Activated CD8-positive, alpha-beta memory T cell treated with anti-CD3 and anti-CD28 coated beads, Interleukin-2, amount 50 U/mL, for 1 hour (primary cell): ENCODE measurements around the gene ASF1B.
"Not testable (repeated sequence)": the region's sequence is repeated elsewhere in the genome, so short reads cannot be mapped to it uniquely, and the experiment has no call there.

ENCODE experiments used
- DNase-seq: peaks from one replicate; pipeline ENCODE4 v3.0.0-alpha.2; 2020; ENCODE audit errors: extremely low read depth

Gene ASF1B

DNA sequence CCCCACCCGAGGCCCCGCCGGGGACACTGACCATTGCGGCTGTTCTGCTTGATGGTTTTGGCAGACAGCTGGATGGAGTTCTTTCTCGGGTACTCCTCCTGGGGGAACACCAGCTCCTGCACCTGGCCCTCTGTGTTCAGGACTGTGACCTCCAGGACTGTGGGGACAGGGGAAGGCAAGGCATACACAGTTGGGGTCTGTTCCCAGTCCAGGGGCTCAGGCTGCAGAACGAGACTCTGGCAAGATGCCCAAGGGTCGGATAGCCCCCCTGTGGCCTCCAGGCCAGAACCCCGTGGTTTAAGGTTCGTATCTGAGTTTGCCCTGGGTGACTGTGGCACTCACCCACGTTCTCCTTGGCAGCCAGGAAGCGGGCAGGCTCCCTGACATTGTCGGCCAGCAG, 22.7 kb upstream of the ASF1B start:
- no peak for DNase-seq

DNA sequence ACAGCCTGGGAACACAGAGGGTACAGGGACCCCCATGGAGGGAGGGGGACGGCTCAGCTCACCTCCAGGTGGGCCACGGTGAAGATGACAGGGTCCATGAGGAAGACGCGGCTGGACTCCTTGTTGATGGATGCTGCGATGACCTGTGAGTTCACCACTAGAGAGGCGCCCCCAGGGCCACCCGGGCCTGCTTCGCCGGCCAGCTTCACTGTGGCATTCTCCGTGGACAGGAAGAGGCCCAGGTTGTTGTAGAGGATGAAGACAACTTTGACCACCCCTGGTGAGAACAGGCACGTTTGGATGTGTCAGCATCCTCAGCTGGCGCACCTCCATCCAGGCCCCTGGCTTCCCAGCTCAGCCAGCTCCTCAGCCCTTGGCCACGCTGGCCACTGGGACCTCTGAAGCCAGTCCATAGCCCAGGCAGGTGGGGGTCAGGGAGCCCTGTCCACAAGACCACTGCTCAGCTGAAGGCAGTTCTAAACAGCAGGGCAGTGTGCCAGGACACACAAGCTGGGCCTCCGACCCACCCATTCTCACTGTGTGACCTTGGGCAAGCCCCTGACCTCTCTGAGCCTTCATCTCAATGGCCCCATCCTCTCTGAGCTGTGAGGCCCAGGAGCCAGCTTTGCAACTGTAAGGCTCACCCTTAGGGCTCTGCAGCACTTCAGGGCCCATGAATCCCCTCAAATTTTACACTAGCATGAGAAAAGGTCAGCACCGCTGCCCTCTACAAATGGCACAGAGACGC, 22.1 kb upstream of the ASF1B start:
- no peak for DNase-seq

DNA sequence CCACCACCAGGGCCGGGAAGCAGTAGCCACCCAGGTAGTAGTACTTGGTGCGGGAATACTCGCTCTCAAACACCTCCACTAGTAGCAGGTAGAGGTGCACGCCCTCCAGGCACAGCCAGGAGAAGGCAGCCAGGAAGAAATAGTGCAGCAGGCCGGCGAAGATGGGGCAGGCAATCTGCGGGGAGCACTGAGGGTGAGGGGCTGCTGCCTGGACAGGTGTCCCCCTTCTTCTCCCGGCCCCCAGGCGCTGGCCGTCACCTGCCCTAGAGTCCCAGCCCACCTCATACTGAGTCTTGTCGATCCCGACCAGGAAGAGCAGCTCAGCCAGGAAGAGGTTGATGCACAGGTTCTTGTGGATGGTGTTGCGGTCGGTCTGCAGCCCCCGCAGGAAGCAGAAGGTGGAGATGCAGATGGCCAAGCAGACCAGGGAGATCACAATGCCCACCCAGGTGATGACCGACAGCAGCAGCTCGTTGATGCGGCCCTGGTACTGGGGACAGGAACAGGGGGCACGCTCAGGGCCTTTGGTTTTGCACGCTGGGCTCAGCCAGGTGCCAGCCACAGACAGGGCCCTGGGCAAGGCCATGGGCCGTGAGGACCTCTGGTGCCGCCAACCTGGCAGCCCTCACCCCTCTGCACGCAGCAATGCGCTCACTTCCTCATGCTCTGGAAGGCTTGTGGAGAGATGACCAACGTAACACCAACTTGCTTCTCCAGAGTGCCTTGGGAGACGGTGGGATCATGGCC, 20.8 kb upstream of the ASF1B start:
- no peak for DNase-seq

DNA sequence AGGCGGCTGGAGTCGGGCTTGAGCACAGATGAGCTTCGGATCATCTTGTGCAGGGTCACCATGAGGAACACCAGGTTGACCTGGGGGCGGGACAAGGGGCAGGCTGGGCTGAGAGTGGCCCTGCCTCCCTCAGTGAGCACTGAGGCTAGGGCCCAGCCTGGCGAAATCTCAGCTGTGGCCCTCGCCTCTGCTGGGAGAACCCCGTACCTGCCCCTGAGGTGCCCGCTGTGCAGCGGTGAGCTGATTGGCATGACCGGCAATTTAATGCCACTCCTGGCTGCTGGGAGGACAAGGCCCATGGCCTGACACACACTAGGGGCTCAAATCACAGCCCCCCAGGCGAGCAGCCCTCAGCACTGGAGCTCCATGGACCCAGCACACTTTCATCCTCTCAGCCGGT, 19.7 kb upstream of the ASF1B start:
- DNase-seq = no peak

DNA sequence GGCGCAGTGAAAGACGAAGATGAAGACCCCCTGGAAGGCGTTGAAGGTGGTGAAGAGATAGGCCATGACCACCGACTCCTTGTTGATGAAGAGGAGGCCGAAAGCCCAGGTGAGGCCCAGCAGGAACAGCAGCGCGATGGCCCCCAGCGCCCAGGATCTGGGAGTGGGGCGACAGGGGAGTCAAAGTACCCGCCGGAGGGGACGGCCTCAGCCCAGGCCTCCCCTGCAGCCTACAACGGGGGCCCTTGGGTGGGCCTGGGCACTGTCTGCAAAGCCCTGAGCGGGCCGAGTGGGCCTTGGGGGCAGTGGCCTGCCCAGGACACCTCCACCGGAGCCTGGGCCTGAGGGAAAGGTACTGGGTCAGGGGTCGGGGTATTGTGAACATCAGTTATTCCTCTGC, 19.0 kb upstream of the ASF1B start:
- DNase-seq = no peak

DNA sequence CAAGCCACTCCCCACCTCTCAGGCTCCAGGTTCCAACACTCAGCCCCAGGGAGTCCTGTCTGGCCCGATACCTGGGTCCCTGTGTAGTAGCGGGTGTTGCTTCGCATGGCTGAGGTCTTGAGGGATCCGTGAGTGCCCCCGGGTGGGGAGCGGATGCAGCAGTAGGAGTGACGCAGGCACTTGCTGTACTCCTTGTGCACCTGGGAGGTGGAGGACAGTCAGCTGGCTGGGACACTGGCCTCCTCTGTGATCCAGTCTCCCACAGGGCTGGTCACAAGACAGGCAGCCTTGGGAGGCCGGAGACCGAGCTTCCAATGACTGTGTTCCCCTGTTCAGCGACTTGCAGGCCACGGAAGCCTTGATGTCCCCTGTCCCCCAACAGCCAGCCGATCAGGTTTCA, 16.3 kb upstream of the ASF1B start:
- DNase-seq = no peak

DNA sequence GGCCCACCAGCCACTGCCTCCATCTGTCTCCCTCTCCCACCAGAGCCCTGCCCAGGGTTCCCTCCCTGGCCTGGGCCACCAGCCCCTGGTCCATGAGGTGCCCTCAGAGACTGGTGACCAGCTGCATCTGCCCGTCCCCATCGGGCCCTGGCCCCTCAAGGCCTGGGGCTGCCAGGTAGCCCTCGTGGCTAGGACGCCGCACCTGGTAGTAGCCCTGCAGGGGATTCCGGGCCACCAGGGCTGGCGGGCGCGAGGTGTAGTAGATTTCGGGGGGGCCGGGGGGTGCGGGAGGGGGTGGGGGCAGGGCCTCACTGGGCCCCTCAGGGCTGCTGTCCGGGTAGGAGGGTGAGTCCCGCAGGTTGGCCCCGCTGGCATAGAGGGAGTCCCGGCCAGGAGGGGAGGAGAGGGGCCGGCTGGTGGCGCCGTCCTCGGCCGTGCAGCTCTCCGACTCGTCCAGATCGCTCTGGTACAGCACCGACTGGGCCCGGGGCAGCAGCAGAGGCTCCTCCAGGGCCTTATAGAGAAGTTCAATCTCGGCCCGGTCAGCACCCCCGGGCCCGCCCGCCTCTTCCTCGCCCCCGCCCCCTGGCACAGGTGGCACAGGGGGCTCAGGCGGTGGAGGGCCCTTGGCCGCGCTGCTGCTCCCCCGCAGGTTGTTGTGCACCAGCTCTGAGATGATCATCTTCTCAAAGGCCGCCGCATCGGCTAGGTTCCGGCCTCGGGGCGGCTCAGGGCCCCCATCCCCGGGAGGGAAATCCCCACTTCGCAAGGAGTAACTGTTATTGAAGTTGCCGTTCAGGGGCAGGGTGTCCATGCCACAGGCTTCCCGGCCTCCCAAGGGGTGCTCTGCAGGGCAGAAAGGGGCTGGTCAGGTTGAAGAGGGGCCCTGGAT, 14.6 kb upstream of the ASF1B start:
- no peak for DNase-seq

DNA sequence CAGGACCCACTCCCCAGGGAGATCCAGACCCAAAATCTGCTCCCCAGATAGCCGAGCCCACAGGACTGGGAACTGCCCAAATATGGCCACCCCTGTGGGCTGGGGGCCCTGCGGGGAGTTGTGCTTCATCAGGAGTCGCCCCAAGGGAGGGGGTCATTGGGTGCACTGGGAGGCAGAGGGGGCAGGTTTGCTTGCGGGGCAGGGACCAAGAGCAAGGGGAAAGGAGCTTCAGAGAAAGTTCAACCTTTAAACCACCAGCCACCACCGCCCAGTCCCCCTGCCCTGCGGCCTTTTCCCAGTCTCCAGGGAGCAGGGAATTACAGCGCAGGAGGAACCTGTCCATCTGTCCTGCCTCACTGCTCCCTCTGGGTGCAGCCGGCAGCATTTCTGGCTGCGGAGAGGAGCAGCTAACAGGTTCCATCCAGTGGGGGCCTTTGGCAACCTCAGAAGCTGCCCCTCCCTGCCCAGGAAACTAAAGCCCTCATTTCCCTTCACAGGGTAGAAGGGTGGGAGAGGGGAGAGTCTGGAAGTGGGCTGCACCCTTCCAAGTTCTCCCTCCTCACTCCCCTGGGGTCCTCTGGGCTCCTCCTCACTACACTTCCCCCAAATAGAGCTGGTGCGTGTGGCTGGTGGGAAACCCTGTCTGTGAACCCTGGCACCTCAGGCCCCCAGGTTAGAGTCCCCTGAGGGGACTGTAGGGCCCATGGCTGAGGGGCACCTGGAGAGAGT, 13.8 kb upstream of the ASF1B start:
- no peak for DNase-seq

DNA sequence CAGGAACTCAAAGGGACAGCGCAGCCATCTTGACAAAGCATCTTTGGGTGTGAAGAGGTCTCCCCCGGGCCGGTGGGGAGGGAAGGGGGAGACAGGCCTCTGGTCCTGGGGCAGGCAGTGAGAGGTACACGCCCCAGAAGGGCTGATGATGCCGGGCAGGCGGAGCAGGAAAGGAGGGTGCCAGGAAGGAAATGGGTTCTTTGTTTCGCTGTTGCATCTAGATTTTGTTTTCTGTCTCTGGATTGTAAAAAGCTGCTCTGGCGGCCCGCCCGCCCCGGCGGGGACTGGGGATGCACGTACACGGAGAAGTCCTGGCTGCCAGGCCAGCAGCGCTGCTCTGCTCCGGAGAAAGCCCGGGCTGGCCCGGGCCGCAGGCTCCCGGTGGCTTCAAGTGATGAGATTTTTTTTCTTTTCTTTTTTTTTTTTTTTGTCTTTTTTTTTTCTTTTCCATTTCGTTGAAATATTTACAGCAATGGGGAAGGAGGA, 13.2 kb upstream of the ASF1B start:
- no peak for DNase-seq

DNA sequence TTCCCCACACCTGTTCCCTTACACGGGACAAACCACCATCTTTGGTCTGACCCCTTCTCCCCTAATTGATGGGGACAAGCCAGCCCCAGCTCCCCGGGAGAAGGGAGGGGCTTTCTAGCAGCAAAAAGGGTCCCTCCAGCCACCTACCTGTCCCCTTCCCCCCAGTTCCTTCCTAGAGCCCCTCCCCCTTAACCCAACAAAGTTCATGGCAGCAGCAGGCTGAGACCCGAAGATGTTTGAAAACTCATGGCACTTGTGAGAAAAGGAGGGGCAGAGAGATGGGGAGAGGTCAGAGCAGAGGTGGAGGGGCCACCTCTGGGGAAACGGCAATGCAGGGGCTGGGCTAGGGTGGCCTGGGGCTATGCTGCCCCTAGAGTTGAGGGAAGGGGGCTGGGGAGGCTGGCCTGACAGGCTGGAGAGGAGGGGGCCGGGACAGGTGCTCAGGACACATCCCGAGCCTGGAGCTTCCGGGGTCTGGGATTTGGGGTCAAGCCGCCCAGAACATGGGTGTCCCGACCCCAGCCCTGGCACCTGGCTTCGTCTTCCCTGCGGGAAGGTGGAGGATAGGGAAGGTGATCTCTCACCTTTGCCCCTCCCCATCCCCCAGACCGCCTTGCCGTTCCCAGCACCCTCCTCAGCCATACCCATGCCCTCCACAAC, 12.5 kb upstream of the ASF1B start:
- no peak for DNase-seq

DNA sequence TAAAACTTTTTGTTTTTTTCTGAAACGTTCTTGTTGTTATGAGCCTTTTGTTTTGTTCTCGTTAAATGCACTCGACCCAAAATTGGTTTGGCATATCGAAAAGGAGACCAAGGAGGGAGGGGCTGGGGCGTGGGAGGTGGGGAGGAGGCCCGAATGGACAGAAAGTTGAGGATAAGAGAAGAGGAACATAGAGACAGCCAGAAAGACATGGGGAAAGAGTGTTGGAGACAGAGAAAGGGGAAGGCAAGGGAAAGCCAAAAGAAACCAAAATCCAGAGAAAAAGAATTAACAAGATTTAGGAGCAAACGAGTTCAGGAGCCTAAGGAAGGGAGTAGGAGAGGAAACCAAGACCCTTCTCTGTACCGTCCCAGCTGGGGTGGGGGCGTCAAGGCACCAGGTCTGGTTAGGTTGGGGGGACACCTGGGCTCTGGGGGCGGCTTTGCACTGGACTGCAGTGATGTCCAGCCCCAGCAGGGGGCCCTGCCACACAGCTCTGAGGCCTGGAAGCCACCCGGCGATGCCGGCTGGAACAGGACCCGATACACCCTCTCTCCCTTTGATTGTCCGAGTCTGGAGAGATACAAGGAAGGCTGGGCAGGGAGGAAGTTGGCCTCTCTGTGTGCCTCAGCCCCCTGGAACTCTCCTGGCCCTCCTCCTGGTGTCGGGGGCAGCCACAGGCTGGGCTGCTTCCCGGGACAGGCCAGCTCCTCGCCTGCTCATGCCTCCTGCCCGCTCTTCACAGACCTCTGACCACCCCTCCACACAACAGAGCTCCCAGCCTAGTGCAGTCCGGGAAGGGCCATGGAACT, 11.6 kb upstream of the ASF1B start:
- DNase-seq = no peak

DNA sequence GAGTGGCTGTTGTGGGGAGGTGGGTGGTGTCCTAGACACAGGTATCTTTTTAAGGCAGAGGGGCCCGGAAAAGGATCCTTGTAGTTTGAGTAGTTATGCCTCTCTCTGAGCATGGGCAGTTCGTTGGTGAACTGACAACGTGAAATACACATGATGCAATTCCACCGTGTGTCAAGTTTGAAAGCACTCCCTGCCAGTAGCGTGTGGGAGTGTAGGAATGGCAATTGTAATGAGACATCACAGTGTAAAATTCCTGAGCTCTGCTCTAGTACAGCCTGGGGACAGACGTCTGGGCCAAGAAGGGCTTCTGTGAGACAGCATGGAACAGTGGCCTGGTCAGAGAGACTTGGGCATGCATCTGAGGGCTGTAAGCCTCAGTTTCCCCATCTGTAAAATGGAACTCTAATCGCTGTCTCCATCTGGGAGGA, 10.4 kb upstream of the ASF1B start:
- DNase-seq = no peak

DNA sequence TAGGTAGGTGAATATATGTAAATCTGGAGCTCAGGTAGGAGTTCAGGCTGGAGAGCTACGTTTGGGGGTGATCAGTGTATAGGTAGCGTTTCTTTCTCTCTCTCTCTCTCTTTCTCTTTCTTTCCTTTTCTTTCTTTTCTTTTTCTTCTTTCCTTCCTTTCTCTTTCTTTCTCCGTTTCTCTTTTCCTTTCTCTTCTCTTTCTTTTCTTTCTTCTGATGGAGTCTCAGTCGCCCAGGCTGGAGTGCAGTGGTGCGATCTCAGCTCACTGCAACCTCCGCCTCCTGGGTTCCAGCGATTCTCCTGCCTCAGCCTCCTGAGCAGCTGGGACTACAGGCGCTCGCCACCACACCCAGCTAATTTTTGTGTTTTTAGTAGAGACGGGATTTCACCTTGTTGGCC, 9.8 kb upstream of the ASF1B start:
- not testable (repeated sequence) for DNase-seq

DNA sequence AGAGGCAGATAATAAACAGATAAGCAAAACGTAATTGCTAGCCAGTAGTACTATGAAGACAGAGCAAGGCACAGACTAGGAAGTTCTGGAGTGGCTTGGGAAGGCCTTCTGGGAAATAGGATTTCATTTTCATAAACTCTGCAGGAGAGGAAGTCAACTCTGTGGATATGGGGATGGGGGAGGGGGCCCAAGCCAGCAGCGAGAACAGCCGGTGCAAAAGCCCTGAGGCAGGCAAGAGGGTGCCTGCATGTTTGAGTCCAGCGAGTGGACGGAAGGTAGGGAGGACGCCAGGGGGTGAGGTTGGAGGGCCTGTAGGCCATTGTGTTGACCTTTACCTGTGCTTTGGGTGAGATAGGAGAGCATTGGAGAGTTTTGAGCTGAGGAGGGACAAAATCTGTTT, 9.0 kb upstream of the ASF1B start:
- no peak for DNase-seq

DNA sequence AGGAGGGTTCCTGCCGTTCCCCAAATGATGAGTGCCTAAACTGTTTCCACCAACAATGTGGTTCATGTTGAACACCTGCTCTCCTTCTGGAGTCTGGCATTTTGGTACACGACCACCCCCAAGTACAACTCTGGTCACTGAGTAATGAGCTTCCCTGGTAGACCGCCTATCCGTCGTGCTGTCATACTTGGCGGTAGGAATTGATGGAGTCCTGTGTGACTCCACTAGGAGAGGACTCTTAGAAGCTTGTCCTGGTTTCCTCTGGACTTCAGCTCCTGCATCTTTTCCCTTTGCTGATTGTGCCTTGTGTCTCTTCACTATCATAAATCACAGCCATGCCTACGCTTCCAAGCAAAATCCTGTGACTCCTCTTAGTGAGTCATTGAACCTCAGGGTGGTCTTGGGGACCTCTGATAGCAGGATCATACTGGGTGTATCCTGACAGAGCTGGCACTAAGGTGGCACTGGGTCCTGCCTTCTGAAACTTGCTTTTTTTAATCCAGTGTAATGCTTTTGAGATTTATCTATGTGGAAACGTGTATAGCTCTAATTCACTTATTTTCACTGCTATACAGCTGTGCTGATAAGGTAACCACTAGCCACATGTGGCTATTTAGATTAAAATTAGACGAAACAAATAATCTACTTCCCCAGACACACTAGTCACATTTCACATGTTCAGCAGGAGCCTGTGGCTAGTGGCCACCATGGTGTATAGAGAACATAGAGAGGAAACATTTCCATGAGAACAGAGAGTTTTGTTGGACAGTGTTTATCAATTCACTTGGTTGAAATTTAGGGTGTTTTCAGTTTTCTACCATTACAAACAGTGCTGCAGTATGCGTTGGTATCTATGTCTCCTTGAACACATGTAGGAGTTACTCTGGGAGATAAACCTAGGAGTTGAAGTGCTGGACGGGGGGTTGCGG, 6.1 kb upstream of the ASF1B start:
- no peak for DNase-seq

DNA sequence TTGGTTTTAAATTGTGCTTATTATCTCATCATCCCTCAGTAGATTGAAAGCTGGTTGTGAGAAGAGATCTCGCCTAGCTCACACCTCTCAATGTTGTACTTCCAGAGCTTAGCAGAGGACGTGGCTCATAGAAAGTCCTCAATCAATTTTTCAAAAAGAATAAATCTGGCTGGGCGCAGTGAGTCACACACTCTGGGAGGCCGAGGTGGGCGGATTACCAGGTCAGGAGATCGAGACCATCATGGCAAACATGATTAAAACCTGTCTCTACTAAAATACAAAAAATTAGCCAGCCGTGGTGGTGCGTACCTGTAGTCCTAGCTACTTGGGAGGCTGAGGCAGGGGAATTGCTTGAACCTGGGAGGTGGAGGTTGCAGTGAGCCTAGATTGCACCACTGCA, 4.7 kb upstream of the ASF1B start:
- DNase-seq = no peak

DNA sequence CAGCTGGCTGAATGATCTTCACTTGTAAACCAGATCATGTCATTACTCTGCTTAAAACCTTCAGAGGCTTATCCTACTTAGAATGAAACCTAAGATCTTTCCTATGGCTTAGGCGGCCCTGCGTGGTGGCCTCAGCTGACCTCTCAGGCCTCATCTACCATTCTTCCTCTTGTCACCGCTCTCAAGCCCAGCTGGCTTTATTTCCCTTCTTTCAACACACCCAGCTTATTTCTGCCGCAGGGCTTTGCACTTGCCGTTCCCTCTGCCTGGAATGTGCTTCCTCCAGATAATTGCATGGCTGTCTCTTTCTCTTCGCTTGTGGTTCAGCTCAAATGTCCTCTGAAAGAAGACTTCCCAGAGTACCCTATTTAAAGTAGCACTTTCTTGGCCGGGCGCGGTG, 3.6 kb upstream of the ASF1B start:
- DNase-seq = no peak

DNA sequence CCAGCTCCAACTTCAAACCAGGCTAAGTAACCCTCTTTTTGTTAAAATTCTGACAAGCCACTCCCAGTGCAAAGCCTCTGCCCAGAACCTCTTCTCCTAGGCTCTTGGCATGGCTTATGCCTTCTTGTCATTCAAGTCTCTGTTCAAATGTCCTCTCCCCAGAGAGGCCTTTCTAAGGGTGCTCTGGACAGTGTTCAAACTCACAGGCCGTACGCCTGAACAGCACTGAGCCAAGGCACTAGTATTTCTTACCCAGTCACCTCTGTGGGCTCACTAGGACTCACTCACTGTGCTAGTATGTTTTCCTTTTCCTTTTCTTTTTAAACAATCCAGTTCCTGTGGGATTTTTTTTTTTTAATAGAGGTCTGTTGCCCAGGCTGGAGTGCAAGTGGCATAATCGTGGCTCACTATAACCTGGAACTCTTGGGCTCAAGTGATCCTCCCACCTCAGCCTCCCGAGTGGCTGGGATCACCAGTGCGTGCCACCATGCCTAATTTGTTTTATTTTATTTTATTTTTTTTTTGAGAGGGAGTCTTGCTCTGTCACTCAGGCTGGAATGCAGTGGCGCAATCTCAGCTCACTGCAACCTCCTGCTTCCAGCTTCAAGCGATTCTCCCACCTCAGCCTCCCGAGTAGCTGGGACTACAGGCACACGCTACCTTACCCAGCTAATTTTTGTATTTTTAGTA, 2.3 kb upstream of the ASF1B start:
- no peak for DNase-seq
